Upper lobe of left lung (tissue), 6 donors: ENCODE measurements around the gene MXD3. TPM values are rescaled to one million over a fixed set of nuclear protein-coding genes. Genes with fewer than 3 reads are reported as not detected.

Source experiments
- ATAC-seq, 2 donors: fragments of 200-7000 bp; cut with Tn5 transposase; one replicate each; pipeline ENCODE4 v1.9.1; 2022; ENCODE audit warnings: mild to moderate bottlenecking in 2 of 2, moderate library complexity in 2 of 2; ENCODE audit not compliant: low FRiP score in 2 of 2
- DNase-seq, 2 donors: peaks; one replicate each; pipeline ENCODE4 v3.0.0-alpha.2; 2019 to 2020
- H3K27ac ChIP-seq, 4 donors: fragments of 200-600 bp; sonication (generic); one replicate each; pipeline ENCODE4 v1.5.1; 2016 to 2019
- H3K27me3 ChIP-seq, 4 donors: fragments of 200-600 bp; sonication (generic); one replicate each; pipeline ENCODE4 v1.5.1; 2017 to 2019
- H3K36me3 ChIP-seq, 4 donors: fragments of 200-600 bp; sonication (generic); one replicate each; pipeline ENCODE4 v1.5.1; 2016 to 2019
- H3K4me1 ChIP-seq, 4 donors: fragments of 200-600 bp; sonication (generic); one replicate each; pipeline ENCODE4 v1.5.1; 2018 to 2019
- H3K4me3 ChIP-seq, 4 donors: fragments of 200-600 bp; sonication (generic); one replicate each; pipeline ENCODE4 v1.5.1; 2017 to 2019; ENCODE audit warnings: mild to moderate bottlenecking in 2 of 4, moderate library complexity in 1 of 4
- H3K9me3 ChIP-seq, 4 donors: fragments of 200-600 bp; sonication (generic); one replicate each; pipeline ENCODE4 v1.5.1; 2018 to 2019
- EP300 ChIP-seq, 4 donors: sonication (generic); formaldehyde crosslinking; IDR thresholded peaks; one replicate each; pipeline ENCODE4 v1.5.1; 2017; ENCODE audit warnings: antibody characterized with exemption in 4 of 4, control low read depth in 2 of 4
- POLR2A ChIP-seq, 4 donors: fragments of 450-650 bp; IDR thresholded peaks; one replicate each; pipeline ENCODE4 v1.5.1; 2016 to 2017; ENCODE audit warnings: antibody characterized with exemption in 4 of 4, mild to moderate bottlenecking in 2 of 4
- POLR2AphosphoS5 ChIP-seq, 2 donors: sonication (generic); formaldehyde crosslinking; IDR thresholded peaks; one replicate each; pipeline ENCODE4 v1.5.1; 2017; ENCODE audit warnings: antibody characterized with exemption in 2 of 2
- WGBS, 2 donors: methylation state at CpG; one replicate each; pipeline ENCODE4 v1.1.5; 2017 to 2018; 5-methylcytosine and 5-hydroxymethylcytosine counted together
- total RNA-seq, 6 donors: library from RNA; depleted of rRNA in 4 of 6; stranded (reverse); fragments of >200 nt in 4 of 6; gene quantifications; one replicate each; pipeline versions ENCODE4 v1.1.0 to v1.2.1, GENCODE V29; 2016 to 2021
- TF ChIP-seq, protein P1 (sequence below), 6 experiments: fragments of 450-650 bp in 4 of 6; fragments of 200-600 bp in 2 of 6; sonication (generic) in 2 of 6; IDR thresholded peaks; one replicate each; pipeline ENCODE4 v1.5.1; 2016 to 2019; ENCODE audit warnings: antibody characterized with exemption in 6 of 6
- donor health status: DM: no; HTN: no; CAD: no; lungs with moderate emphysema.
- donor health status: DM: no; HTN: yes; CAD: no; lungs with severe emphysema.

MXD3 gene
- total RNA-seq, 6 donors from 2014 or later = 8.8 to 29.5 (median 13.6) TPM

DNA sequence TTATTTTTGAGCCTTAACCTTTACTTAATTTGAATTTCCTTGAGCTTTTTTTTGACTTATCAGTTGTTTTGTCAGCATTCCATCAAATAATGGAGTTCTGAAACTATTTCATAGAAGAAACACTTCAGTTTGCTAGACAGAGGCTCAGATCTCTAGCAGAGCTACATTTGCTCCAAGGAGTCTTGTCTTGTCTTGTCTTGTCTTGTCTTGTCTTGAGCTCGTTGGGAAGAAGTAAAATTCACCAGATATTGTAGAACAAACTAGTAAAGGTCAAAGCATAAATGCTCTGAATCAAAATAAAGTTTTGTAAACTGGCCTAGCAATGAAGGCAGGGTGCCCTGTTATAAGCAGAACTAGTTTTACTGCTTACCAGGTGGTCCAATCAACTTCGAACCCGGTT is 41.7 kb downstream of the MXD3 start:
- ATAC-seq (no peak), DNase-seq (no peak)
- peaks cover 18 to 81% (median 50%) of the 10 kb centered on the region in 4 donors for H3K36me3 ChIP-seq
- TF ChIP-seq POLR2AphosphoS5 (IDR thresholded peaks at IDR 0.05) (no peak), POLR2A (IDR thresholded peaks at IDR 0.05) (no peak), EP300 (IDR thresholded peaks at IDR 0.05) (no peak)
- TF ChIP-seq, protein P1, sequence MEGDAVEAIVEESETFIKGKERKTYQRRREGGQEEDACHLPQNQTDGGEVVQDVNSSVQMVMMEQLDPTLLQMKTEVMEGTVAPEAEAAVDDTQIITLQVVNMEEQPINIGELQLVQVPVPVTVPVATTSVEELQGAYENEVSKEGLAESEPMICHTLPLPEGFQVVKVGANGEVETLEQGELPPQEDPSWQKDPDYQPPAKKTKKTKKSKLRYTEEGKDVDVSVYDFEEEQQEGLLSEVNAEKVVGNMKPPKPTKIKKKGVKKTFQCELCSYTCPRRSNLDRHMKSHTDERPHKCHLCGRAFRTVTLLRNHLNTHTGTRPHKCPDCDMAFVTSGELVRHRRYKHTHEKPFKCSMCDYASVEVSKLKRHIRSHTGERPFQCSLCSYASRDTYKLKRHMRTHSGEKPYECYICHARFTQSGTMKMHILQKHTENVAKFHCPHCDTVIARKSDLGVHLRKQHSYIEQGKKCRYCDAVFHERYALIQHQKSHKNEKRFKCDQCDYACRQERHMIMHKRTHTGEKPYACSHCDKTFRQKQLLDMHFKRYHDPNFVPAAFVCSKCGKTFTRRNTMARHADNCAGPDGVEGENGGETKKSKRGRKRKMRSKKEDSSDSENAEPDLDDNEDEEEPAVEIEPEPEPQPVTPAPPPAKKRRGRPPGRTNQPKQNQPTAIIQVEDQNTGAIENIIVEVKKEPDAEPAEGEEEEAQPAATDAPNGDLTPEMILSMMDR (IDR thresholded peaks at IDR 0.05) = no peak
- 86 to 92% methylated on average over 3 of the region's 3 CpGs for WGBS, 2 donors
- no peak overlapping the region for H3K27ac ChIP-seq
- no peak overlapping the region for H3K4me3 ChIP-seq
- no peaks in the 10 kb centered on the region for H3K9me3 ChIP-seq
- no peaks in the 10 kb centered on the region for H3K27me3 ChIP-seq
- peaks cover 0 to 6% (median under 1%) of the 10 kb centered on the region in 4 donors for H3K4me1 ChIP-seq

DNA sequence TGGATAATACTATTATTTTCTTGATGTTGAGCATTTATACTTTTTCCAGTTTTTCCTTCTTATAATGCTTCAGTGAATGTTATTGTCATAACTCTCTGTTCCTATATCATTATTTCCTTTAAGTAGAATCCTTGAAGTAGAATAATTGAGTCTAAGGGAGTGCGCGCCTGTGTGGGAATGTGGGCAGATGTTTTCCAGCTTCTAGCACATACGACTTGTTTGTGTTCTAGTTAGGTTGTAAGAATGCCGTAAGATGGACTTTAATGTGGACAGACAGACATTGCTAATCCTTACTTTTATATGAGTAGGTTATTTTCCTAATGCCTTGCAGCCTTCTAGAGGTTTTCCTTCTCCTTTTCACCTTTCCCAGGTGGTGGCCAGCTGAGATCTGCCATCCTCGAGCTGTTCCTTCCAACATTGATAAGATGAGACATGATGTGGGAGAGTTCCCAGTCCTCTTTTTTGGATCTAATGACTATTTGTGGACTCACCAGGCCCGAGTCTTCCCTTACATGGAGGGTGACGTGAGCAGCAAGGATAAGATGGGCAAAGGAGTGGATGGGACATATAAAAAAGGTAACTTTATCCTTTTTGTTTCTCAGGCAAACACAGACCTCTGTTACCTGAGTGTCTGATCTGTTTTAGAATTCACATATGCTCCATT is 42.3 kb downstream of the MXD3 start:
- H3K27ac ChIP-seq = no peak overlapping the region
- ATAC-seq = no peak

DNA sequence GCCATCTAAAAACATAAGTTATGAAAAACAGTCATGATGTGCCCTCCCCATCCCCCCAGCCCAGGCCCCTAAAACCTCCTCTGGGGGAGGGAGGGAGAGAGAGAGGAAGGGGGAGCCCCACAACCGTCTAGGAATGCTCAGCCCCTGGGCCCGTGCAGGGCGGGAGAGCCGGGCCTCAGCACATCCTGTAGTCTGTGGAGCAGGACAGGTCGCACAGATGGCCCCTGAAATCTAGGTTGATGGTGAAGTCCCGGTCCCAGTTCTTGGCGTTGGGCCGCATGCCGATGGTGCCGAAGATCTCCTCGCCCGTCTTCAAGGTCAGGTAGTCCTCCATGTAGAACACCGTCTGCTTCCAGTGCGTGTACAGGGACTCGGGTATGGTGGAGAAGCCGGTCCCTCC is 46.3 kb downstream of the MXD3 start:
- Histone ChIP-seq H3K27ac (no peak overlapping the region), H3K4me3 (no peak overlapping the region), H3K27me3 (no peaks in the 10 kb centered on the region), H3K36me3 (peaks cover 13 to 87% (median 44%) of the 10 kb centered on the region in 4 donors), H3K4me1 (peaks cover 0 to 6% (median 3%) of the 10 kb centered on the region in 4 donors), H3K9me3 (no peaks in the 10 kb centered on the region)
- TF ChIP-seq, protein P1 (IDR thresholded peaks at IDR 0.05) = no peak
- no peak for TF ChIP-seq EP300 (IDR thresholded peaks at IDR 0.05)
- TF ChIP-seq POLR2A (IDR thresholded peaks at IDR 0.05) = no peak
- TF ChIP-seq POLR2AphosphoS5 (IDR thresholded peaks at IDR 0.05) = no peak
- ATAC-seq (peak in 1 of 2 donors; percentile 55), DNase-seq (peak in 1 of 2 donors; percentile 68)
- WGBS, 2 donors = 90 to 92% methylated on average over 10 to 16 of the region's 16 CpGs

More for the DNA sequence above, 42.3 kb downstream of the MXD3 start:
- Histone ChIP-seq H3K4me3 (no peak overlapping the region), H3K36me3 (peaks cover 18 to 80% (median 47%) of the 10 kb centered on the region in 4 donors), H3K27me3 (no peaks in the 10 kb centered on the region), H3K4me1 (peaks cover 0 to 6% (median 3%) of the 10 kb centered on the region in 4 donors), H3K9me3 (no peaks in the 10 kb centered on the region)
- DNase-seq = no peak
- TF ChIP-seq, protein P1 (IDR thresholded peaks at IDR 0.05) = no peak
- no peak for TF ChIP-seq POLR2AphosphoS5 (IDR thresholded peaks at IDR 0.05)
- WGBS, 2 donors = 97% methylated on average over 7 of the region's 7 CpGs

DNA sequence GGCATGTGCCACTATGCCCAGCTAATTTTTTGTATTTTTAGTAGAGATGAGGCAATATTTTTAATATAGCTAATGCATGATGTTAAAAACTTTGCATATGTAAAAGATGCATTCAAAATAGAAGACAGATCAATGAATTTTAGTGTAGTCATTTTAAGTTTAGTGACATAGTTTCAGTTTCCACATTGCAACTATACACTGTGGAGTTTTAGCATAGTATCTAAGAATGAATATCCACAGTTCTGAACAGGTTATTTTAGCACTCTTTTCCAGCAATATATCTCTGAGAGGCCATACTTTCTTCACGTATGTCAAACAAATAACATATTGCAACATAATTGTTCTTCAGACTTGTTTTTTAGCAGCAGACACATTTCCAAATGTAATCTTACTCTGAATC is 47.5 kb downstream of the MXD3 start:
- H3K4me1 ChIP-seq = peaks cover 0 to 6% (median 3%) of the 10 kb centered on the region in 4 donors
- no peaks in the 10 kb centered on the region for H3K9me3 ChIP-seq
- DNase-seq (no peak), ATAC-seq (no peak)
- H3K4me3 ChIP-seq = no peak overlapping the region
- TF ChIP-seq POLR2A (IDR thresholded peaks at IDR 0.05) (no peak), POLR2AphosphoS5 (IDR thresholded peaks at IDR 0.05) (no peak), EP300 (IDR thresholded peaks at IDR 0.05) (no peak)
- TF ChIP-seq, protein P1 (IDR thresholded peaks at IDR 0.05) = no peak
- 0 to 68% methylated on average over 1 of the region's 1 CpG for WGBS, 2 donors
- H3K36me3 ChIP-seq = peaks cover 10 to 87% (median 42%) of the 10 kb centered on the region in 4 donors
- no peak overlapping the region for H3K27ac ChIP-seq
- H3K27me3 ChIP-seq = no peaks in the 10 kb centered on the region

DNA sequence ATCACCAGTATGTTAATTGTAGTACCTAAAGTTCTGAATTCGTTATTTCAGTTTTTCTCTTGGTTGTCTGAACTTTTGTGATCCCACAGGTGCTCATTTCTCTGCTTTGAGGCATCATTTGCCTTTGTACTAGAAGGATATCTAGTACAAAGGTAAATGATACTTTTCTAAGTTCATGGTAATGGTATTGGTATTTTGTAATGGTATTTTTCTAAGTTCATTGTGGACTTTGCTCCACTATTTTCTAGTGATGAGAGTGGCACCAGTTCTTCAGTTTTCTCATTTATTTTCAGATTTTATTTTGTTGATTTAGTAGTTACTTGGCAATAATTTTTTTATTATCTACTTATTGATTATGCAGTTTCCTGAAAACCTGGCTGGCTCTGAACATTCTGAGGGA is 50.2 kb downstream of the MXD3 start:
- no peak for ATAC-seq
- WGBS, 2 donors = 95 to 100% methylated on average over 1 of the region's 1 CpG

More for the DNA sequence above, 50.2 kb downstream of the MXD3 start:
- peaks cover 13 to 87% (median 43%) of the 10 kb centered on the region in 4 donors for H3K36me3 ChIP-seq
- H3K4me1 ChIP-seq = peaks cover 0 to 6% (median 3%) of the 10 kb centered on the region in 4 donors
- no peak for TF ChIP-seq POLR2AphosphoS5 (IDR thresholded peaks at IDR 0.05)
- TF ChIP-seq, protein P1 (IDR thresholded peaks at IDR 0.05) = no peak
- no peak for TF ChIP-seq POLR2A (IDR thresholded peaks at IDR 0.05)
- no peak for TF ChIP-seq EP300 (IDR thresholded peaks at IDR 0.05)
- no peak overlapping the region for H3K27ac ChIP-seq
- DNase-seq = no peak
- no peaks in the 10 kb centered on the region for H3K9me3 ChIP-seq
- H3K4me3 ChIP-seq = no peak overlapping the region
- H3K27me3 ChIP-seq = no peaks in the 10 kb centered on the region
